AG10803 (cell line): Measurements from ENCODE around the gene ASB18.

ENCODE experiments used
- DNase-seq: peaks from one replicate; pipeline ENCODE4 v3.0.0; 2010; ENCODE audit warnings: low read depth
- H3K4me3 ChIP-seq: 2 replicates; pipeline ENCODE4 v1.5.1; 2011; ENCODE audit warnings: mild to moderate bottlenecking, low read length, control low read depth
- CTCF ChIP-seq: conservative IDR thresholded peaks from 2 replicates; pipeline ENCODE4 v1.5.1; 2011; ENCODE audit warnings: mild to moderate bottlenecking, low read length, control low read depth, inconsistent platforms

The ASB18 gene

GRCh38 chr2:236209996-236210395 lies 54.2 kb downstream of the ASB18 start:
- no peak overlapping the region for H3K4me3 ChIP-seq
- DNase-seq = no peak
- TF ChIP-seq CTCF = no peak

- H3K4me3 ChIP-seq = no peak overlapping the region
- no peak for TF ChIP-seq CTCF
- no peak for DNase-seq
Observed at GRCh38 chr2:236209535-236209934, 54.7 kb downstream of the ASB18 start.

GRCh38 chr2:236208019-236208926 lies 55.9 kb downstream of the ASB18 start:
- no peak overlapping the region for H3K4me3 ChIP-seq
- no peak for TF ChIP-seq CTCF
- no peak for DNase-seq

- no peak overlapping the region for H3K4me3 ChIP-seq
- DNase-seq = no peak
- TF ChIP-seq CTCF = no peak
Observed at GRCh38 chr2:236207472-236207871, 56.7 kb downstream of the ASB18 start.

- peak; percentile 11 for DNase-seq
- H3K4me3 ChIP-seq = no peak overlapping the region
- no peak for TF ChIP-seq CTCF
Observed at GRCh38 chr2:236205867-236206645, 58.1 kb downstream of the ASB18 start.

GRCh38 chr2:236204953-236205352 lies 59.3 kb downstream of the ASB18 start:
- no peak overlapping the region for H3K4me3 ChIP-seq
- DNase-seq = no peak
- TF ChIP-seq CTCF = no peak
